ENCODE data around the gene TAAR9.

Gene TAAR9

GRCh38 chr6:132506869-132507808, 30.9 kb upstream of the TAAR9 start:
- TF ChIP-seq CTCF (IDR thresholded peaks at IDR 0.05) (no peak), ZFX (IDR thresholded peaks at IDR 0.05; ENCODE audit: borderline replicate concordance) (no peak)
- no peak overlapping the region for H3K27ac ChIP-seq

- H3K27ac ChIP-seq, result no peak overlapping the region
- TF ChIP-seq CTCF (IDR thresholded peaks at IDR 0.05) (no peak), ZFX (IDR thresholded peaks at IDR 0.05; ENCODE audit: borderline replicate concordance) (no peak)
Observed at GRCh38 chr6:132511210-132511830, 26.8 kb upstream of the TAAR9 start.

GRCh38 chr6:132511831-132512220, 26.3 kb upstream of the TAAR9 start:
- no peak overlapping the region for H3K27ac ChIP-seq
- no peak for TF ChIP-seq ZFX (IDR thresholded peaks at IDR 0.05; ENCODE audit: borderline replicate concordance)
- TF ChIP-seq CTCF (IDR thresholded peaks at IDR 0.05), result no peak

GRCh38 chr6:132512342-132512637, 25.8 kb upstream of the TAAR9 start:
- TF ChIP-seq ZFX (IDR thresholded peaks at IDR 0.05; ENCODE audit: borderline replicate concordance) (no peak), CTCF (IDR thresholded peaks at IDR 0.05) (no peak)
- H3K27ac ChIP-seq, result peak overlapping the region; percentile 53

GRCh38 chr6:132512638-132513632, 25.1 kb upstream of the TAAR9 start, which contains the start of gene STX7:
STX7 (minus strand) TSS chr6:132513116; CDS start chr6:132503530, 9,586 bp downstream.
- H3K27ac ChIP-seq, result peak within 1 kb of the TSS; percentile 53
- TF ChIP-seq ZFX (IDR thresholded peaks at IDR 0.05; ENCODE audit: borderline replicate concordance) (no peak), CTCF (IDR thresholded peaks at IDR 0.05) (no peak)

GRCh38 chr6:132513831-132514545, 24.1 kb upstream of the TAAR9 start:
- TF ChIP-seq CTCF (IDR thresholded peaks at IDR 0.05) (no peak), ZFX (IDR thresholded peaks at IDR 0.05; ENCODE audit: borderline replicate concordance) (no peak)
- no peak overlapping the region for H3K27ac ChIP-seq
